HFFc6 (cell line): ENCODE measurements around the gene ABCB1. TPM values are rescaled to one million over a fixed set of nuclear protein-coding genes. Genes with fewer than 3 reads are reported as not detected.

Experiments
- DNase-seq: peaks from one replicate; pipeline ENCODE4 v3.0.0-alpha.2; 2018
- H3K27ac Mint-ChIP-seq: 2 replicates; pipeline ENCODE4 v1.8.0; 2020; ENCODE audit warnings: mild to moderate bottlenecking, mixed read lengths
- H3K27me3 Mint-ChIP-seq: 2 replicates; pipeline ENCODE4 v1.8.0; 2021; ENCODE audit warnings: mild to moderate bottlenecking, moderate library complexity, mixed read lengths; ENCODE audit not compliant: insufficient read depth
- H3K36me3 Mint-ChIP-seq: 2 replicates; pipeline ENCODE4 v1.8.0; 2021; ENCODE audit warnings: low read depth, mixed read lengths
- H3K4me1 Mint-ChIP-seq: 2 replicates; pipeline ENCODE4 v1.8.0; 2020; ENCODE audit warnings: low read depth, mixed read lengths
- H3K4me3 Mint-ChIP-seq: 2 replicates; pipeline ENCODE4 v1.8.0; 2020; ENCODE audit warnings: mild to moderate bottlenecking, moderate library complexity, mixed read lengths
- H3K9me3 Mint-ChIP-seq: 2 replicates; pipeline ENCODE4 v1.8.0; 2020; ENCODE audit warnings: mild to moderate bottlenecking, mixed read lengths
- total RNA-seq, 6 experiments: library from RNA; stranded (reverse); fragmentation: NEBNext Ultra II Directional; extraction: Animal tissue kit (Norgen Biotek cat#: 25700); gene quantifications; 2 replicates in 1 of 6; 3 replicates in 5 of 6; pipeline ENCODE4 v1.2.3, GENCODE V29; 2021
- TF ChIP-seq, protein P1 (sequence below): fragments of 200-600 bp; sonication (generic); IDR thresholded peaks from 2 replicates; pipeline ENCODE4 v1.5.0; 2021; ENCODE audit warnings: antibody characterized with exemption, mild to moderate bottlenecking

The ABCB1 gene
- total RNA-seq, 6 experiments from 2014 or later, result 4.4 to 7.4 (median 5.9) TPM

- peaks cover 2% of the 10 kb centered on the region; the same call in 1 of the 2 replicates for H3K27me3 Mint-ChIP-seq
- no peak for DNase-seq
- no peaks in the 10 kb centered on the region; the same call in 1 of the 2 replicates for H3K4me1 Mint-ChIP-seq
- H3K36me3 Mint-ChIP-seq, result no peaks in the 10 kb centered on the region
- no peak overlapping the region for H3K27ac Mint-ChIP-seq
- TF ChIP-seq, protein P1, sequence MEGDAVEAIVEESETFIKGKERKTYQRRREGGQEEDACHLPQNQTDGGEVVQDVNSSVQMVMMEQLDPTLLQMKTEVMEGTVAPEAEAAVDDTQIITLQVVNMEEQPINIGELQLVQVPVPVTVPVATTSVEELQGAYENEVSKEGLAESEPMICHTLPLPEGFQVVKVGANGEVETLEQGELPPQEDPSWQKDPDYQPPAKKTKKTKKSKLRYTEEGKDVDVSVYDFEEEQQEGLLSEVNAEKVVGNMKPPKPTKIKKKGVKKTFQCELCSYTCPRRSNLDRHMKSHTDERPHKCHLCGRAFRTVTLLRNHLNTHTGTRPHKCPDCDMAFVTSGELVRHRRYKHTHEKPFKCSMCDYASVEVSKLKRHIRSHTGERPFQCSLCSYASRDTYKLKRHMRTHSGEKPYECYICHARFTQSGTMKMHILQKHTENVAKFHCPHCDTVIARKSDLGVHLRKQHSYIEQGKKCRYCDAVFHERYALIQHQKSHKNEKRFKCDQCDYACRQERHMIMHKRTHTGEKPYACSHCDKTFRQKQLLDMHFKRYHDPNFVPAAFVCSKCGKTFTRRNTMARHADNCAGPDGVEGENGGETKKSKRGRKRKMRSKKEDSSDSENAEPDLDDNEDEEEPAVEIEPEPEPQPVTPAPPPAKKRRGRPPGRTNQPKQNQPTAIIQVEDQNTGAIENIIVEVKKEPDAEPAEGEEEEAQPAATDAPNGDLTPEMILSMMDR, result no peak
- peaks cover 4% of the 10 kb centered on the region; the same call in 1 of the 2 replicates for H3K9me3 Mint-ChIP-seq
- no peak overlapping the region for H3K4me3 Mint-ChIP-seq
Measured at GRCh38 chr7:87538052-87538451, 62.6 kb downstream of the ABCB1 start.

DNA sequence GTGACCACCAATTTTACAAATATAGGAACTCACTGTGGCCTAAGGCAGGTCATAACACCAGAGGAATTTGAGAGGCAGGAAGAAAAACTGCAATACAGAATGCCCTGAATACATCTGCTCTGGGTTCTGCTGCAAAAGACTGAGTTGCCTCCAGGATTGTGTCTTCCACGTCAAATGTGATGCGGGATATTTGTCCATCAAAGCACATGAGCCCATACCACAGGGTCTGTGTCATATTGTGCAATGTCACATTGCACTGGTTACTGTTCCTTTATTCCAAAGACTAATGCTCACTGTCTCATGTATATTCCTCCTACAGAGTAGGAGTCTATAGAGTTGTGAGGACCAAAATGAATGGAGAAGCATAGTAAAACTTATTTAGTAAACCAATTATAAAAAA, 66.6 kb downstream of the ABCB1 start:
- Mint-ChIP-seq H3K27me3 (peaks cover 2% of the 10 kb centered on the region; the same call in 1 of the 2 replicates), H3K27ac (no peak overlapping the region), H3K4me1 (no peaks in the 10 kb centered on the region), H3K9me3 (peaks cover 4% of the 10 kb centered on the region; the same call in 1 of the 2 replicates), H3K4me3 (no peak overlapping the region), H3K36me3 (no peaks in the 10 kb centered on the region)
- no peak for DNase-seq
- TF ChIP-seq, protein P1, result no peak

DNA sequence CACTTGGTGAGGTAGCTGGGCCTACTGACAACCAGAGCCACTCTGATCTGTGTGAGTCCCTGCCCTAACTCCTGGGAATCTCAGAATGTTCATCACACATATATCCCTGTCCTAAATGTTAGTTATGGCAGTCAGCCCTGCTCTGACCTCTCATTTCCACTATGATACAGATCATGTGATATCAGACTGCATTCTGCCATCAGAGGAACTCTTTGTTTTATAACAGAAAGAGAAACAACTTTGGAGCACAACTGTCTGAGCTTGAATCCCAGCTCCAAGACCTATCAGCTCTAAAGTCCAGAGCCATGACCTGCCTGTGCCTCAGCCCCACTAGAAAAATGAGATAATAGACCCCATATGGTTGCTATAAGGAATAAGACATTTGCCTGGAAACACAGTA, 70.6 kb downstream of the ABCB1 start:
- Mint-ChIP-seq H3K27ac (no peak overlapping the region), H3K36me3 (no peaks in the 10 kb centered on the region; the same call in 1 of the 2 replicates), H3K4me3 (no peak overlapping the region), H3K9me3 (peaks cover 15% of the 10 kb centered on the region), H3K4me1 (no peaks in the 10 kb centered on the region), H3K27me3 (no peaks in the 10 kb centered on the region)
- TF ChIP-seq, protein P1, result no peak
- no peak for DNase-seq

- Mint-ChIP-seq H3K27ac (no peak overlapping the region), H3K9me3 (peaks cover 15% of the 10 kb centered on the region), H3K4me1 (no peaks in the 10 kb centered on the region), H3K36me3 (no peaks in the 10 kb centered on the region; the same call in 1 of the 2 replicates), H3K27me3 (no peaks in the 10 kb centered on the region), H3K4me3 (no peak overlapping the region)
- TF ChIP-seq, protein P1, result no peak
- no peak for DNase-seq
Measured at GRCh38 chr7:87528730-87529129, 72.0 kb downstream of the ABCB1 start.

DNA sequence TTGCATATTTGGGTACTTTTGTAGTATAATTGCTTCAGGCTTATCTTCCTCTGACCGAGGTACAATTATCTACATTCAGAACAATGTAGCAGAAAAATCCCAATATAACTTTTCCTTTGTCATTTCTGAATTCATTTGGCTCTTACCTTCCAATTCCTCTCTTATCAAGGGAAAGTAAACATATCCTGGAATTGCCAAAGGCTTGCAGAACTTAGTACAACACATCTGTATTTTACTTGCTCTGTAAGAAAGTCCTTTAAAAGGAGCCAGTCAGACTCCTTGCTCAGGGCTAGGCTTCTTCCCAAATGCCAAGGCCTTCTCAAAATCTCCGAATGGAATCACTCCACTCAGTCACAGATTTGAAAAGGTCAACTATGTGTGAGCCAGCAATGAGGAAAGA, 81.9 kb downstream of the ABCB1 start:
- Mint-ChIP-seq H3K4me3 (no peak overlapping the region), H3K27me3 (no peaks in the 10 kb centered on the region; the same call in none of the 2 replicates), H3K9me3 (peaks cover 13% of the 10 kb centered on the region; the same call in 1 of the 2 replicates), H3K4me1 (no peaks in the 10 kb centered on the region; the same call in 1 of the 2 replicates), H3K36me3 (no peaks in the 10 kb centered on the region), H3K27ac (no peak overlapping the region)
- no peak for DNase-seq
- TF ChIP-seq, protein P1, result no peak

DNA sequence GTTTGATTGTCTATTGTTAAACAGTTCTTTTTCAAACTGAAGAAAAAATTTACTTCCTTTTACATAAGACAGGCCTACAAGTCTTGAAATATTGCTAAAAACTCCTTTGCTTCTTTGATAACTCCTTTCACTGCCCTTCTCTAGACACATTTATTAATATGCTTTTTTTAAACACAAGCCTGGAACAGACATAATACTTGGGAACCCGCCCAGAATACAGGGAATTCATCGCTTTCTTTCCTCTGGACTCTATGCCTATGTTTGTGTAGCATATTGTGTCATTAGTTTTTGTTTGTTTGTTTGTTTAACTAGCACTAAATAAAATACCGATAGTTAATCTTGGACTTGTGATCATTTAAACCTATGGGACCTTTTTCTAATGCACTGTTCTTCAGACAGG, 82.8 kb downstream of the ABCB1 start:
- no peak overlapping the region for H3K4me3 Mint-ChIP-seq
- TF ChIP-seq, protein P1, result no peak
- H3K36me3 Mint-ChIP-seq, result no peaks in the 10 kb centered on the region
- H3K9me3 Mint-ChIP-seq, result peaks cover 13% of the 10 kb centered on the region; the same call in 1 of the 2 replicates
- H3K27ac Mint-ChIP-seq, result no peak overlapping the region
- no peaks in the 10 kb centered on the region; the same call in none of the 2 replicates for H3K27me3 Mint-ChIP-seq
- H3K4me1 Mint-ChIP-seq, result no peaks in the 10 kb centered on the region; the same call in 1 of the 2 replicates
- DNase-seq, result no peak
